Measurements from ENCODE around the gene RPH3AL. TPM values are rescaled to one million over a fixed set of nuclear protein-coding genes. Genes with fewer than 3 reads are reported as not detected.

The RPH3AL gene
- total RNA-seq, 1 experiment from 2014 or later = 26.0 TPM

GRCh38 chr17:379531-380465 lies 27.2 kb upstream of the RPH3AL start:
- H3K36me3 ChIP-seq (ENCODE audit: low read depth) = no peaks in the 10 kb centered on the region
- H4K20me1 ChIP-seq (ENCODE audit: insufficient read depth) = no peaks in the 10 kb centered on the region
- H3F3A ChIP-seq (ENCODE audit: insufficient read depth, low read depth) = no peaks in the 10 kb centered on the region
- H3K4me1 ChIP-seq (replicated peaks; ENCODE audit: insufficient read depth) = no peaks in the 10 kb centered on the region
- H3K9me3 ChIP-seq (ENCODE audit: insufficient read depth, low read depth) = no peaks in the 10 kb centered on the region
- no peak overlapping the region for H3K4me2 ChIP-seq
- no peaks in the 10 kb centered on the region for H3K79me2 ChIP-seq (ENCODE audit: low read depth)
- H3K27ac ChIP-seq = no peak overlapping the region
- H3K9me2 ChIP-seq (ENCODE audit: insufficient read depth) = no peaks in the 10 kb centered on the region
- TF ChIP-seq CTCF (conservative IDR thresholded peaks at IDR 0.05) (no peak), EZH2 (IDR thresholded peaks at IDR 0.05; ENCODE audit: low read depth) (no peak)
- H3K27me3 ChIP-seq (ENCODE audit: insufficient read depth, low read depth) = no peaks in the 10 kb centered on the region
- no TSS peak for BruUV-seq (replicated peaks)
- H3K4me3 ChIP-seq = no peak overlapping the region
- H2AFZ ChIP-seq = no peak overlapping the region
- POLR2A ChIA-PET (ENCODE audit: unreplicated experiment) = no interaction called here
- DNase-seq = no peak
- CTCF ChIA-PET = no interaction called here
- intact Hi-C loops (cut with micrococcal nuclease; ENCODE audit: unreplicated experiment) = loop anchor here (10.0 kb wide), 1 partner anchor 615 kb away; the partner anchor contains the start of gene TIMM22

DNA sequence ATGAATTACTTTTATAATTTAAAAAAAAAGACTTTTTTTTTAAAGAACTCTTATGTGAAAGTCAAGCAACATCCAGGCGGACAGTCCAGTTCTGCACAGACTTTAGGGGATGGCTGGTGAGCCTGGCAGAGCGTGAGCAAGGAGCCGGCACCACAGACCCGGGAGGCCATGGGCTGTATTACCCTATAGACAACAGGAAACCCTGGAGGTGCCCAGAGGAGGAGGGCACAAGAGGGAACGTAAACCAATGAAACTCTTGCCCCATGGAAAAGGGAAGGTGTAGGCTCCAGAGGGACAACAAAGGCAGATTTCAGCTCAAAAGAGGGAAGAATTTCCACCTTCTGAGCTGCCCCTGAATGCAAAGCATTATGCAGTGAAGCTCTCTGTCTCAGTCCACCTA lies 25.5 kb upstream of the RPH3AL start:
- no TSS peak for BruUV-seq (replicated peaks)
- Histone ChIP-seq H2AFZ (no peak overlapping the region), H3K9me3 (ENCODE audit: insufficient read depth, low read depth) (no peaks in the 10 kb centered on the region), H4K20me1 (ENCODE audit: insufficient read depth) (no peaks in the 10 kb centered on the region), H3F3A (ENCODE audit: insufficient read depth, low read depth) (no peaks in the 10 kb centered on the region), H3K4me3 (no peak overlapping the region), H3K79me2 (ENCODE audit: low read depth) (no peaks in the 10 kb centered on the region), H3K9me2 (ENCODE audit: insufficient read depth) (no peaks in the 10 kb centered on the region), H3K4me1 (replicated peaks; ENCODE audit: insufficient read depth) (no peaks in the 10 kb centered on the region), H3K27me3 (ENCODE audit: insufficient read depth, low read depth) (no peaks in the 10 kb centered on the region), H3K27ac (no peak overlapping the region), H3K36me3 (ENCODE audit: low read depth) (no peaks in the 10 kb centered on the region), H3K4me2 (no peak overlapping the region)
- TF ChIP-seq EZH2 (IDR thresholded peaks at IDR 0.05; ENCODE audit: low read depth) (no peak), CTCF (conservative IDR thresholded peaks at IDR 0.05) (no peak)
- intact Hi-C loops (cut with micrococcal nuclease; ENCODE audit: unreplicated experiment) = no loop called here
- no peak for DNase-seq
- ChIA-PET POLR2A (ENCODE audit: unreplicated experiment) (no interaction called here), CTCF (interaction anchor here (0.6 kb wide), 1 partner anchor 544 kb away, joined by 3 read pairs; no protein-coding TSS in a partner anchor)

GRCh38 chr17:376936-377863 lies 24.6 kb upstream of the RPH3AL start:
- DNase-seq = no peak

More at GRCh38 chr17:376936-377863, 24.6 kb upstream of the RPH3AL start:
- Histone ChIP-seq H3K27ac (no peak overlapping the region), H3K4me3 (no peak overlapping the region), H3K9me2 (ENCODE audit: insufficient read depth) (no peaks in the 10 kb centered on the region), H2AFZ (no peak overlapping the region), H3K36me3 (ENCODE audit: low read depth) (no peaks in the 10 kb centered on the region), H3K79me2 (ENCODE audit: low read depth) (no peaks in the 10 kb centered on the region), H4K20me1 (ENCODE audit: insufficient read depth) (no peaks in the 10 kb centered on the region), H3F3A (ENCODE audit: insufficient read depth, low read depth) (no peaks in the 10 kb centered on the region), H3K27me3 (ENCODE audit: insufficient read depth, low read depth) (no peaks in the 10 kb centered on the region), H3K9me3 (ENCODE audit: insufficient read depth, low read depth) (no peaks in the 10 kb centered on the region), H3K4me1 (replicated peaks; ENCODE audit: insufficient read depth) (no peaks in the 10 kb centered on the region), H3K4me2 (no peak overlapping the region)
- POLR2A ChIA-PET (ENCODE audit: unreplicated experiment) = no interaction called here
- TF ChIP-seq CTCF (conservative IDR thresholded peaks at IDR 0.05) (no peak), EZH2 (IDR thresholded peaks at IDR 0.05; ENCODE audit: low read depth) (no peak)
- CTCF ChIA-PET = no interaction called here
- BruUV-seq (replicated peaks) = no TSS peak
- intact Hi-C loops (cut with micrococcal nuclease; ENCODE audit: unreplicated experiment) = no loop called here
